Measurements from ENCODE around the gene H2BK1.

Gene H2BK1

GRCh38 chr7:151210087-151210854 lies at the start of gene H2BK1:
H2BK1 (minus strand) TSS chr7:151210488; CDS start chr7:151210318, 170 bp downstream.
- DNase-seq (ENCODE audit: low spot score), result no peak

- DNase-seq (ENCODE audit: low spot score), result no peak
These were observed 47.7 kb upstream of the H2BK1 start for GRCh38 chr7:151257990-151258389.

- no peak for DNase-seq (ENCODE audit: low spot score)
These were observed 46.2 kb upstream of the H2BK1 start for GRCh38 chr7:151256410-151257045.

- DNase-seq (ENCODE audit: low spot score), result no peak
These were observed 45.1 kb upstream of the H2BK1 start for GRCh38 chr7:151255390-151255789.

- DNase-seq (ENCODE audit: low spot score), result no peak
These were observed 44.6 kb upstream of the H2BK1 start for GRCh38 chr7:151254851-151255250.

- DNase-seq (ENCODE audit: low spot score), result no peak
These were observed 44.0 kb upstream of the H2BK1 start for GRCh38 chr7:151254316-151254715.

GRCh38 chr7:151252961-151253711 lies 42.8 kb upstream of the H2BK1 start:
- DNase-seq (ENCODE audit: low spot score), result no peak

- DNase-seq (ENCODE audit: low spot score), result no peak
These were observed 42.2 kb upstream of the H2BK1 start for GRCh38 chr7:151252561-151252835.

GRCh38 chr7:151251689-151252560 lies 41.6 kb upstream of the H2BK1 start:
- peak; percentile 93 for DNase-seq (ENCODE audit: low spot score)

GRCh38 chr7:151251328-151251688 lies 41.0 kb upstream of the H2BK1 start:
- DNase-seq (ENCODE audit: low spot score), result no peak

GRCh38 chr7:151250181-151251132 lies 40.2 kb upstream of the H2BK1 start:
- no peak for DNase-seq (ENCODE audit: low spot score)

- DNase-seq (ENCODE audit: low spot score), result peak; percentile 94
These were observed 39.4 kb upstream of the H2BK1 start for GRCh38 chr7:151249732-151250072.

- DNase-seq (ENCODE audit: low spot score), result peak; percentile 80
These were observed 38.9 kb upstream of the H2BK1 start for GRCh38 chr7:151249034-151249731.

- DNase-seq (ENCODE audit: low spot score), result peak; percentile 87
These were observed 38.2 kb upstream of the H2BK1 start, which contains the start of gene SMARCD3 for GRCh38 chr7:151248346-151249033. SMARCD3 (minus strand) TSS chr7:151248694; CDS start chr7:151248562, 132 bp downstream.

- peak; percentile 91 for DNase-seq (ENCODE audit: low spot score)
These were observed 37.5 kb upstream of the H2BK1 start for GRCh38 chr7:151247611-151248345.

- DNase-seq (ENCODE audit: low spot score), result peak; percentile 59
These were observed 36.7 kb upstream of the H2BK1 start for GRCh38 chr7:151246851-151247580.

- no peak for DNase-seq (ENCODE audit: low spot score)
These were observed 36.0 kb upstream of the H2BK1 start for GRCh38 chr7:151246102-151246850.

Data from HuH-7.5 (cell line).